Measurements from ENCODE around the gene SRGAP1.

DNA sequence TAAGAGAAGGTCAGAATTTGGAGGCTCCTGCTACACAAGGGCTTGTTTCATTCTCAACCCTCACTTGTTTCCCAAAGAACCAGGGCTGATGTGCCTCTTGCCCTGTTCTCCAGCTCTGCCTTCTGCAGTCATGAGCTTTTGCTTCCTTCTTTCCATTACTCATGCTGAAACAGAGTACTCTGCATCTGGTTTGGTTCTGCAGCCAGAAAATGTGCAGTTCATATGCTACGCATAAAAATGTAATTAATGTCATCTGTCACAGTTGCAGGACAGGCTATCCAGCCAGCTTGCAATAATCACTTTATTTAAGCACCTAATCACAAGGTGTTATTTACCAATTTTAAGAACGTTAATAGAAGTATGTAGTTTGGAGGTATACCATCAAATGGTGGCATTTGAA is 150.2 kb downstream of the SRGAP1 start:
- no peak for TF ChIP-seq EZH2 (IDR thresholded peaks at IDR 0.05; ENCODE audit: borderline replicate concordance, low read length)
- TF ChIP-seq, protein P1, sequence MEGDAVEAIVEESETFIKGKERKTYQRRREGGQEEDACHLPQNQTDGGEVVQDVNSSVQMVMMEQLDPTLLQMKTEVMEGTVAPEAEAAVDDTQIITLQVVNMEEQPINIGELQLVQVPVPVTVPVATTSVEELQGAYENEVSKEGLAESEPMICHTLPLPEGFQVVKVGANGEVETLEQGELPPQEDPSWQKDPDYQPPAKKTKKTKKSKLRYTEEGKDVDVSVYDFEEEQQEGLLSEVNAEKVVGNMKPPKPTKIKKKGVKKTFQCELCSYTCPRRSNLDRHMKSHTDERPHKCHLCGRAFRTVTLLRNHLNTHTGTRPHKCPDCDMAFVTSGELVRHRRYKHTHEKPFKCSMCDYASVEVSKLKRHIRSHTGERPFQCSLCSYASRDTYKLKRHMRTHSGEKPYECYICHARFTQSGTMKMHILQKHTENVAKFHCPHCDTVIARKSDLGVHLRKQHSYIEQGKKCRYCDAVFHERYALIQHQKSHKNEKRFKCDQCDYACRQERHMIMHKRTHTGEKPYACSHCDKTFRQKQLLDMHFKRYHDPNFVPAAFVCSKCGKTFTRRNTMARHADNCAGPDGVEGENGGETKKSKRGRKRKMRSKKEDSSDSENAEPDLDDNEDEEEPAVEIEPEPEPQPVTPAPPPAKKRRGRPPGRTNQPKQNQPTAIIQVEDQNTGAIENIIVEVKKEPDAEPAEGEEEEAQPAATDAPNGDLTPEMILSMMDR (IDR thresholded peaks at IDR 0.05; ENCODE audit: low read length), result no peak

Measured in OCI-LY1 (cell line).